Esophagus squamous epithelium (tissue), 5 donors: ENCODE results near the gene C9orf43. TPM values are rescaled to one million over a fixed set of nuclear protein-coding genes. Genes with fewer than 3 reads are reported as not detected.
A peak's percentile ranks its signal among the peaks of the same experiment; 100 is the strongest.

Source experiments
- DNase-seq: peaks from one replicate; lab custom pipeline; 2025; lab: John Stamatoyannopoulos, UW
- H3K27ac ChIP-seq, 4 donors: fragments of 200-600 bp; sonication (generic); one replicate each; pipeline ENCODE4 v1.5.1; 2016 to 2019; ENCODE audit warnings: mild to moderate bottlenecking in 1 of 4
- H3K27me3 ChIP-seq, 4 donors: fragments of 200-600 bp; sonication (generic); 1 replicate in 3 of 4; 2 replicates in 1 of 4; pipeline versions ENCODE4 v1.5.1 to v1.6.0; 2017 to 2021; ENCODE audit warnings: antibody characterized with exemption in 1 of 4
- H3K36me3 ChIP-seq, 3 donors: fragments of 200-600 bp; sonication (generic); one replicate each; pipeline ENCODE4 v1.5.1; 2016 to 2019
- H3K4me1 ChIP-seq, 3 donors: fragments of 200-600 bp; sonication (generic); one replicate each; pipeline ENCODE4 v1.5.1; 2017 to 2019
- H3K4me3 ChIP-seq, 4 donors: fragments of 200-600 bp; sonication (generic); 1 replicate in 3 of 4; 2 replicates in 1 of 4; pipeline ENCODE4 v1.5.1; 2016 to 2019; ENCODE audit warnings: mild to moderate bottlenecking in 2 of 4, moderate library complexity in 1 of 4
- H3K9me3 ChIP-seq, 3 donors: fragments of 200-600 bp; sonication (generic); one replicate each; pipeline ENCODE4 v1.5.1; 2016 to 2019
- CTCF ChIP-seq, 6 experiments: fragments of 450-650 bp in 4 of 6; fragments of 200-600 bp in 2 of 6; sonication (generic) in 2 of 6; IDR thresholded peaks; one replicate each; pipeline ENCODE4 v1.5.1; 2016 to 2019; ENCODE audit warnings: antibody characterized with exemption in 6 of 6, mild to moderate bottlenecking in 4 of 6, moderate library complexity in 4 of 6
- POLR2A ChIP-seq, 4 donors: fragments of 450-650 bp; IDR thresholded peaks; one replicate each; pipeline ENCODE4 v1.6.1; 2017; ENCODE audit warnings: antibody characterized with exemption in 4 of 4, mild to moderate bottlenecking in 4 of 4, moderate library complexity in 3 of 4
- WGBS, 2 donors: methylation state at CpG; one replicate each; pipeline ENCODE4 v1.1.5; 2018; 5-methylcytosine and 5-hydroxymethylcytosine counted together
- intact Hi-C: fragments of 100-400 bp; cut with DNase I; formaldehyde crosslinking; loops from one replicate; pipeline ENCODE4 v1.15.0; 2022
- total RNA-seq, 4 donors: library from RNA; depleted of rRNA; stranded (reverse); fragments of >200 nt; gene quantifications; one replicate each; pipeline ENCODE4 v1.1.0, GENCODE V29; 2016
- donor health status: DM: yes; HTN: yes; CAD: no.

The C9orf43 gene
- total RNA-seq, 4 donors from 2014 or later, result 0.32 to 0.79 (median 0.38) TPM

GRCh38 chr9:113395000-113395861 lies 15.3 kb upstream of the C9orf43 start:
- DNase-seq, result no peak
- intact Hi-C loops, result no loop called here
- H3K27me3 ChIP-seq, result no peaks in the 10 kb centered on the region
- WGBS, 2 donors, result 94 to 95% methylated on average over 9 of the region's 9 CpGs
- TF ChIP-seq CTCF (IDR thresholded peaks at IDR 0.05) (no peak), POLR2A (IDR thresholded peaks at IDR 0.05) (no peak)
- H3K4me3 ChIP-seq, result no peak overlapping the region
- peaks cover 16 to 55% (median 19%) of the 10 kb centered on the region in 3 donors for H3K36me3 ChIP-seq
- no peaks in the 10 kb centered on the region for H3K9me3 ChIP-seq
- no peak overlapping the region for H3K27ac ChIP-seq
- H3K4me1 ChIP-seq, result peaks cover 10 to 35% (median 25%) of the 10 kb centered on the region in 3 donors

GRCh38 chr9:113397203-113397631 lies 13.3 kb upstream of the C9orf43 start:
- H3K4me3 ChIP-seq, result no peak overlapping the region
- no peak overlapping the region for H3K27ac ChIP-seq
- intact Hi-C loops, result no loop called here
- TF ChIP-seq CTCF (IDR thresholded peaks at IDR 0.05) (no peak), POLR2A (IDR thresholded peaks at IDR 0.05) (no peak)
- no peaks in the 10 kb centered on the region for H3K27me3 ChIP-seq
- DNase-seq, result no peak
- no peaks in the 10 kb centered on the region for H3K9me3 ChIP-seq
- peaks cover 0 to 35% (median 0%) of the 10 kb centered on the region in 3 donors for H3K36me3 ChIP-seq
- peaks cover 10 to 53% (median 33%) of the 10 kb centered on the region in 3 donors for H3K4me1 ChIP-seq
- WGBS, 2 donors, result 68 to 88% methylated on average over 3 of the region's 3 CpGs

GRCh38 chr9:113398796-113399195 lies 11.8 kb upstream of the C9orf43 start:
- DNase-seq, result no peak
- Histone ChIP-seq H3K9me3 (no peaks in the 10 kb centered on the region), H3K27me3 (no peaks in the 10 kb centered on the region), H3K36me3 (peaks cover 0 to 19% (median 0%) of the 10 kb centered on the region in 3 donors), H3K4me3 (no peak overlapping the region), H3K4me1 (peaks cover 10 to 54% (median 33%) of the 10 kb centered on the region in 3 donors), H3K27ac (peak overlapping the region in 3 of 4 donors; percentile 49 to 87 (median 79))
- 82 to 94% methylated on average over 4 to 5 of the region's 5 CpGs for WGBS, 2 donors
- TF ChIP-seq POLR2A (IDR thresholded peaks at IDR 0.05) (no peak), CTCF (IDR thresholded peaks at IDR 0.05) (no peak)
- intact Hi-C loops, result no loop called here

GRCh38 chr9:113399646-113400200 lies 10.8 kb upstream of the C9orf43 start:
- TF ChIP-seq CTCF (IDR thresholded peaks at IDR 0.05) (no peak), POLR2A (IDR thresholded peaks at IDR 0.05) (no peak)
- Histone ChIP-seq H3K27me3 (no peaks in the 10 kb centered on the region), H3K9me3 (no peaks in the 10 kb centered on the region), H3K4me1 (peaks cover 10 to 54% (median 33%) of the 10 kb centered on the region in 3 donors), H3K27ac (peak overlapping the region; percentile 5 to 87 (median 80)), H3K36me3 (peaks cover 0 to 10% (median 0%) of the 10 kb centered on the region in 3 donors), H3K4me3 (peak overlapping the region in 2 of 4 donors; percentile 78 to 93)
- no peak for DNase-seq
- WGBS, 2 donors, result 52 to 69% methylated on average over 3 of the region's 3 CpGs
- intact Hi-C loops, result no loop called here
